GM21723 (cell line): ENCODE measurements around the gene PTCD2.

Experiments used
- ATAC-seq: cut with Tn5 transposase; IDR thresholded peaks from one replicate; pipeline ENCODE4 v1.9.1; 2021; ENCODE audit warnings: mild to moderate bottlenecking, moderate library complexity; ENCODE audit not compliant: unreplicated experiment

The PTCD2 gene

DNA sequence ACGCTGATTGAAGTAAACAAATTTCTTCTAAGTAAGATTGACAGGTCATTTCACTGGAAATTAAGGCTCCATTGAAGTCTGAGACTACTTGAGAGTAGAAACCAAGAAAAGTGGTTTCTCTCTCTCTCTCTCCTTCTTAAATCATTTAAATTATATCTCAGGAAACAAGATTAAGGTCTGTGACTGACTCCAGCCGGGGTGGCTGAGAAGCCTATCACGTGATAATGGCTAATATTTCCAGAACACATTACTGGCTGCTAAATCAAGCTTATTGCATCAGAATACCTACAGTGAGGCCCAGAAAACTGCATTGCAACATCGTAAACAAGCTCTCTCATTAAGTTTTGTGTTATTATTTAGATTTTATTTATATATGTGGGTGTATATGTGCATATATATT is 88.4 kb downstream of the PTCD2 start:
- no peak for ATAC-seq

DNA sequence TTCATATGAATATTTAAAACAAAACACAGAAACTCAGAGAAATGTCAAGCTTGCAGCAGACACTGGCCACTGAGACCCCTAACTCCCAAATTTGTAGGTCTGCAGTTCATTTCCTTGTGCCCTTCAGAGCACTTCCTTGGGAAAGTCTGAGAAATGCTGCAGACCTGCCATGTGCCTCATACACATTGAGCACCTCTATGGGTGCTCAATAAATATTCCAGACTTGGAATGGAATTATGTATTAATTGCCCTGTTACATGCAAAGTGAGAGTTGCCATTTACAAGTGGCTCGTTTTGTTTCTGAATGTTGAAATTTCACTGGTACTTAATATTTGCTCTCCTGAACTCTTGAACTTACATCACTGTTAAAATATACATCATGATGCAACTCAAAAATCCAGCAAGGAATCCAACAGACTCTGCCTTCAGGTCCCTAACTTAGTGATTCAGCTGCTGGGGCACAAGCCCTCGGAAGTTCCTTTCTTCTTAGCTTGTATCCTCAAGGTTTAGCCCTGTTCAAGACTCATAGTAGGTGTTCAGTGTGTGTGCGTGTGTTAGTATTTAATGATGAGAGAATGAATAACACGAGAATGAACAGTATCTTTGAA is 90.6 kb downstream of the PTCD2 start:
- ATAC-seq = no peak

DNA sequence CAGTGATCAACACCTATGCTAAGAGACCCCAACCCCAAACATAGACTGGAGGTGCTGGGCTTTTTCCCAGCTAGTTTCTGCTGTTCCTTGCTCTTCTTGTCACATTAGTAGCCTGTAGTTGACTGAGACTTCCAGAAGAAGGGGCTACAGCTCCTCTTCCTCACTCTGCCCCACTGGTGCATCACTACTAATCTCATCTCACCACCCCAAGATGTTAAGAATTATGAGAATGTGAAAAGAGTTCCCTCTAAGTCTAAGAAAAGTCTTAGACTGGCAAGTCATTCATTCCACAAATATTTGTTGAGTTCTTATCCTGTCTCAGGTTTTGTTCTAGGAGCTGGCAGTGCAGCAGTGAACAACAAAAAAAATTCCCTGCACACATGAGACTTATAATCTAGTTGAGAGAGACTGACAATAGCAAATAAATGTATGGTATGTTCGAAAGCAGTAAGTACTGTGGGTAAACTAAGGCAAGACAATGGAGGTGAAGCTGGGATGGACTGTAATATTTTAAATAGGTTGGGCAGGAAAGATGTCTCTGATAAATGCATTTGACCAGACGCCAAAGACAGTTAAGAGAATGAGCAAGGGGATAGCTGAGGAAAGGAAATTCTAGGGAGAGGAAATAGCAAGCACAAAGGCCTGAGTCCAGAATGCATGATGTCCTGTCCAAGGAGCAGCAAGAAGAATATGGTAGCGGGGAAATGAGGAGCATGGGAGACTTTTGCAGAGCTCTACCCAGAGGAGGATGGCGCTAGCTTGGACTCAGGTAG is 92.3 kb downstream of the PTCD2 start:
- no peak for ATAC-seq

DNA sequence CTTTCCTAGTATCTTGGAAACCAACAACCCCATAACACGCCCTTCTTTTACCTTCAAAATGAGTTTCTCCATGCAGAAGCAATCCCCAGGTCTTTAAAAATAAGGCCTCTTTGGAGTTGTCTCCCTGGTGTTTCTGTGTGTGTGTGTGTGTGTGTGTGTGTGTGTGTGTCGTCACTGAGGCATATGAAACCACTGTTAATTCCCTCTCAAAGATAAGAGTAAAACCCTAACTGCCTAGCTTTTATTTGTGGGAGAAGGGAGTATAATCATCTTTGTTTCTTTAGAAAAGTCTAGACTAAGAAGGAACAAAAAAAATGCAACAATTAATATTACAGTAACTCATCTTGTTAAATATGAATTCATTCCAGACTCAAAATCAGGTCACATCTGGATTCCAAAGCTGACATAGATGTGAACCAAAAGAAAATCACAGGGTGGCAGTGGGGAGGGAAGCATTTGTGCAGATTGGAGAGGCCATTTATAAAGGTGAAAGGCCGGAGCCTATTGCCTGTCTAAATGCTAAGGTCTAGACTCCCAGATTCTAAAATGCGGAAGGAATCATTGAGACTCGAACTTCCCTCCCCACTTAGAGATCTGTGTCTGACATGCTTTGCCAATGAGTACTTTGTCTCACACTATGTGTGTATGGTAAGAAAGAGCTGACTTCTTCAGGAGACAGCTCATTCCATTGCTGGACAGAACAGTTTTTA is 95.6 kb downstream of the PTCD2 start:
- no peak for ATAC-seq

DNA sequence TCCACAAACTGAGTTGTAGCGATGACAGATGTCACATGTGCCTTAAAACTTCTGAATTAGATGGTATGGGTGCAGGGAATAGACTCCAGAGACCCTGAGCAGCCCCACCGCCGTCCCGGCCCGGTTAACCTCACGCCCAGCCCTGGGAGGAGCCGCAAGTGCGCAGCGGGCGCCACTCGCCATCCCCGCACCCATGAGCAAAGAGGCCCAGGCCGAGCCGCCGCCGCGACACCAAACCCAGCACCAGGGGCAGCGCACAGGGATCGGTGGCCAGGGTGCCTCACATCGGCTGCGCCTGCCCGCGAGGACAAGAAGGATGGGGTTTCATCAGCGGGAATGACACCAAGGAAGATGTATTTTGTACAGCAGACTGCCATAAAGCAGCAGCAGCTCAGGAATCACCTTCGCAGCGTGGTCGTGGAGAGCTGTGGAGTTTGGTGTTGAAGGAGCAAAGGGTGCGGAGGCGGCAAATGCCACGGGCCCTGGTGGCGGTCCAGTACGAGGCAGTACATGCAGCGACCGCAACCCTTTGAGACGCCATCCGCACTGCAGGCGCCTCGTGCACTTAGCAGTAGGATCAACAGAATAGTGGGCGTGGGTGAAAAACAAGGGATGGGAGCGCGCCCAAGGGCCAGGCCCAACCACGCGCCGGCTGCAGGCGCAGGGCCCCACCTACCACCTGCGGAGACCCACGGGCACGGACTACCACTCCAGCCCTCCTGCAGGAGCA is 97.3 kb downstream of the PTCD2 start:
- ATAC-seq = no peak
